ENCODE data around the gene SAP30. TPM values are rescaled to one million over a fixed set of nuclear protein-coding genes. Genes with fewer than 3 reads are reported as not detected.
A peak's percentile ranks its signal among the peaks of the same experiment; 100 is the strongest.

SAP30 gene
- total and polyA plus RNA-seq, 9 of the 15 experiments (the other 6 are each of a cell fraction or from before 2014, with no cell fraction given) = 5.9 to 51.1 (median 32.6) TPM

- TF ChIP-seq, protein P1, sequence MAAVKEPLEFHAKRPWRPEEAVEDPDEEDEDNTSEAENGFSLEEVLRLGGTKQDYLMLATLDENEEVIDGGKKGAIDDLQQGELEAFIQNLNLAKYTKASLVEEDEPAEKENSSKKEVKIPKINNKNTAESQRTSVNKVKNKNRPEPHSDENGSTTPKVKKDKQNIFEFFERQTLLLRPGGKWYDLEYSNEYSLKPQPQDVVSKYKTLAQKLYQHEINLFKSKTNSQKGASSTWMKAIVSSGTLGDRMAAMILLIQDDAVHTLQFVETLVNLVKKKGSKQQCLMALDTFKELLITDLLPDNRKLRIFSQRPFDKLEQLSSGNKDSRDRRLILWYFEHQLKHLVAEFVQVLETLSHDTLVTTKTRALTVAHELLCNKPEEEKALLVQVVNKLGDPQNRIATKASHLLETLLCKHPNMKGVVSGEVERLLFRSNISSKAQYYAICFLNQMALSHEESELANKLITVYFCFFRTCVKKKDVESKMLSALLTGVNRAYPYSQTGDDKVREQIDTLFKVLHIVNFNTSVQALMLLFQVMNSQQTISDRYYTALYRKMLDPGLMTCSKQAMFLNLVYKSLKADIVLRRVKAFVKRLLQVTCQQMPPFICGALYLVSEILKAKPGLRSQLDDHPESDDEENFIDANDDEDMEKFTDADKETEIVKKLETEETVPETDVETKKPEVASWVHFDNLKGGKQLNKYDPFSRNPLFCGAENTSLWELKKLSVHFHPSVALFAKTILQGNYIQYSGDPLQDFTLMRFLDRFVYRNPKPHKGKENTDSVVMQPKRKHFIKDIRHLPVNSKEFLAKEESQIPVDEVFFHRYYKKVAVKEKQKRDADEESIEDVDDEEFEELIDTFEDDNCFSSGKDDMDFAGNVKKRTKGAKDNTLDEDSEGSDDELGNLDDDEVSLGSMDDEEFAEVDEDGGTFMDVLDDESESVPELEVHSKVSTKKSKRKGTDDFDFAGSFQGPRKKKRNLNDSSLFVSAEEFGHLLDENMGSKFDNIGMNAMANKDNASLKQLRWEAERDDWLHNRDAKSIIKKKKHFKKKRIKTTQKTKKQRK (IDR thresholded peaks at IDR 0.05; ENCODE audit: borderline replicate concordance, low read depth, low read length) = no peak; the same call in 1 of the 2 replicates
- peak; percentile 99 for TF ChIP-seq POLR2A (conservative IDR thresholded peaks at IDR 0.05)
- TF ChIP-seq SIRT6 (IDR thresholded peaks at IDR 0.05; ENCODE audit: low read depth, low read length) = no peak
- TF ChIP-seq, protein P2, sequence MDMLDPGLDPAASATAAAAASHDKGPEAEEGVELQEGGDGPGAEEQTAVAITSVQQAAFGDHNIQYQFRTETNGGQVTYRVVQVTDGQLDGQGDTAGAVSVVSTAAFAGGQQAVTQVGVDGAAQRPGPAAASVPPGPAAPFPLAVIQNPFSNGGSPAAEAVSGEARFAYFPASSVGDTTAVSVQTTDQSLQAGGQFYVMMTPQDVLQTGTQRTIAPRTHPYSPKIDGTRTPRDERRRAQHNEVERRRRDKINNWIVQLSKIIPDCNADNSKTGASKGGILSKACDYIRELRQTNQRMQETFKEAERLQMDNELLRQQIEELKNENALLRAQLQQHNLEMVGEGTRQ (CRISPR knock-in tag; IDR thresholded peaks at IDR 0.05) = peak; percentile 53
- TF ChIP-seq GATAD2B (IDR thresholded peaks at IDR 0.05; ENCODE audit: borderline replicate concordance) = peak; percentile 97
- TF ChIP-seq KLF16 (IDR thresholded peaks at IDR 0.05) = peak; percentile 95
- peak in 1 of 2 experiments; percentile 45; a peak in 3 of 4 replicates for TF ChIP-seq MAZ (CRISPR knock-in tag; conservative IDR thresholded peaks at IDR 0.05 in 1 of 2, IDR thresholded peaks at IDR 0.05 in 1 of 2)
- TF ChIP-seq ZNF12 (CRISPR knock-in tag; IDR thresholded peaks at IDR 0.05) = no peak
- no peak for TF ChIP-seq TCF15 (CRISPR knock-in tag; IDR thresholded peaks at IDR 0.05)
- no peak for TF ChIP-seq ZNF134 (CRISPR knock-in tag; conservative IDR thresholded peaks at IDR 0.05)
- TF ChIP-seq ZNF75A (CRISPR knock-in tag; IDR thresholded peaks at IDR 0.05) = no peak
- no peak for TF ChIP-seq FOXJ3 (CRISPR knock-in tag; IDR thresholded peaks at IDR 0.05)
- TF ChIP-seq, protein P3, sequence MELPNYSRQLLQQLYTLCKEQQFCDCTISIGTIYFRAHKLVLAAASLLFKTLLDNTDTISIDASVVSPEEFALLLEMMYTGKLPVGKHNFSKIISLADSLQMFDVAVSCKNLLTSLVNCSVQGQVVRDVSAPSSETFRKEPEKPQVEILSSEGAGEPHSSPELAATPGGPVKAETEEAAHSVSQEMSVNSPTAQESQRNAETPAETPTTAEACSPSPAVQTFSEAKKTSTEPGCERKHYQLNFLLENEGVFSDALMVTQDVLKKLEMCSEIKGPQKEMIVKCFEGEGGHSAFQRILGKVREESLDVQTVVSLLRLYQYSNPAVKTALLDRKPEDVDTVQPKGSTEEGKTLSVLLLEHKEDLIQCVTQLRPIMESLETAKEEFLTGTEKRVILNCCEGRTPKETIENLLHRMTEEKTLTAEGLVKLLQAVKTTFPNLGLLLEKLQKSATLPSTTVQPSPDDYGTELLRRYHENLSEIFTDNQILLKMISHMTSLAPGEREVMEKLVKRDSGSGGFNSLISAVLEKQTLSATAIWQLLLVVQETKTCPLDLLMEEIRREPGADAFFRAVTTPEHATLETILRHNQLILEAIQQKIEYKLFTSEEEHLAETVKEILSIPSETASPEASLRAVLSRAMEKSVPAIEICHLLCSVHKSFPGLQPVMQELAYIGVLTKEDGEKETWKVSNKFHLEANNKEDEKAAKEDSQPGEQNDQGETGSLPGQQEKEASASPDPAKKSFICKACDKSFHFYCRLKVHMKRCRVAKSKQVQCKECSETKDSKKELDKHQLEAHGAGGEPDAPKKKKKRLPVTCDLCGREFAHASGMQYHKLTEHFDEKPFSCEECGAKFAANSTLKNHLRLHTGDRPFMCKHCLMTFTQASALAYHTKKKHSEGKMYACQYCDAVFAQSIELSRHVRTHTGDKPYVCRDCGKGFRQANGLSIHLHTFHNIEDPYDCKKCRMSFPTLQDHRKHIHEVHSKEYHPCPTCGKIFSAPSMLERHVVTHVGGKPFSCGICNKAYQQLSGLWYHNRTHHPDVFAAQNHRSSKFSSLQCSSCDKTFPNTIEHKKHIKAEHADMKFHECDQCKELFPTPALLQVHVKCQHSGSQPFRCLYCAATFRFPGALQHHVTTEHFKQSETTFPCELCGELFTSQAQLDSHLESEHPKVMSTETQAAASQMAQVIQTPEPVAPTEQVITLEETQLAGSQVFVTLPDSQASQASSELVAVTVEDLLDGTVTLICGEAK (IDR thresholded peaks at IDR 0.05) = no peak
- TF ChIP-seq, protein P3 (CRISPR knock-in tag; IDR thresholded peaks at IDR 0.05) = no peak
Measured at GRCh38 chr4:173334085-173334890, 36.5 kb upstream of the SAP30 start, which contains the start of gene HMGB2 (continued).
